Activated CD4-positive, CD25-positive, alpha-beta regulatory T cell treated with anti-CD3 and anti-CD28 coated beads, Interleukin-2, amount 50 U/mL, for 16 hours (primary cell): ENCODE measurements around the gene SDHC.
"Not testable (repeated sequence)": the region's sequence is repeated elsewhere in the genome, so short reads cannot be mapped to it uniquely, and the experiment has no call there.

Source experiments
- DNase-seq: peaks from one replicate; pipeline ENCODE4 v3.0.0-alpha.2; 2020; ENCODE audit warnings: low read depth, low spot score

SDHC gene

DNA sequence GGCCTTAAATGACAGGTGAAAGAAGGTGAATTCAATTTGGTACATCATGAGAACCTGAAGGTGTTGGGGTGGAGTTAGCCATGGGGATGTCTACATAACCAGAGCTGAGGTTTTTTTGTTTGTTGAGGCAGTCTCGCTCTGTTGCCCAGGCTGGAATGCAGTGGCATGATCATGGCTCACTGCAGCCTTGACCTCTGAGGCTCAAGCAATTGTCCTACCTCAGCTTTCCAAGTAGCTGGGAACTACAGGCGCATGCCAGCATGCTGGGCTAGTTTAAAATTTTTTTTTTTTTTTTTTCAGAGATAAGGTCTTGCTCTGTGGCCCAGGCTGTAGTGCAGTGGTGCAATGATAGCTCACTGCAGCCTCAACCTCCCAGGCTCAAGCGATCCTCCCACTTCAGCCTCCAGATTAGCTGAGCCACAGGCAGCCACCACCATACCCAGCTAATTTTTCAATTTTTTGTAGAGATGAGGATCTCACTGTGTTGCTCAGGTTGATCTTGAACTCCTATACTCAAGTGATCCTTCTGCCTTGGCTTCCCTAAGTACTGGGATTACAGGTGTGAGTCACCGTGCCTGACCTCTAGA is 2.5 kb upstream of the SDHC start:
- no peak for DNase-seq

DNA sequence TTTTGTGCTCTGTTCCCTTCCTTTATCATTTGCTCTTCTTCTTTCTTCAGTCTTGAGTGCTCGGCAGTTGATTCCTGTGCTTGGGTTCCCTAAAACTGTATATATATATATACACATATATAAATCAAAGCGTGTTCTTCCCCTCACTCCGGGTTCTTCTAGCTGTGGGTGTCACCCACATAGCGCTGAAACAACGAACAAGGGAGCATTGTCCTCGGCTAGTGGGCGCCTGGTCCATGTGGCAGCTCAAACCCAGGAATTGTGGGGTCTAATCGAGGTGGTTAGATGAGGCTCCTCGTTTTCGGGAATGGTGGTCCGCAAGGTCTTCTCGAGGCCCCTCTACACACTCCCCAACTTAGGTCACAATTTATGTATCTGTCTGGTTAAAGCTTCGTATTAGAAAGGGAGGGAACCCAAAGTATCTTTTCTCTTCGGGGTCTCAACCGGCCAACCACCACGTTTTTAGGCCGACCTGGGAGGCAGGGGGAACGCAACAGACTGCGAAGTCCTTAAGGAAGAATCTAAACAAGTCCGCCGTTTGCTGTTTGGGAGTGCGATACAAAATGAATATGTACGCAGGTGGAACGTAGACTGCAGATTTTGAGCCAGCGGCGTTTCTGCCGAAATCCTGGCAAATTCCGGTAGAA is 504 bp upstream of the SDHC start:
- DNase-seq, result no peak

DNA sequence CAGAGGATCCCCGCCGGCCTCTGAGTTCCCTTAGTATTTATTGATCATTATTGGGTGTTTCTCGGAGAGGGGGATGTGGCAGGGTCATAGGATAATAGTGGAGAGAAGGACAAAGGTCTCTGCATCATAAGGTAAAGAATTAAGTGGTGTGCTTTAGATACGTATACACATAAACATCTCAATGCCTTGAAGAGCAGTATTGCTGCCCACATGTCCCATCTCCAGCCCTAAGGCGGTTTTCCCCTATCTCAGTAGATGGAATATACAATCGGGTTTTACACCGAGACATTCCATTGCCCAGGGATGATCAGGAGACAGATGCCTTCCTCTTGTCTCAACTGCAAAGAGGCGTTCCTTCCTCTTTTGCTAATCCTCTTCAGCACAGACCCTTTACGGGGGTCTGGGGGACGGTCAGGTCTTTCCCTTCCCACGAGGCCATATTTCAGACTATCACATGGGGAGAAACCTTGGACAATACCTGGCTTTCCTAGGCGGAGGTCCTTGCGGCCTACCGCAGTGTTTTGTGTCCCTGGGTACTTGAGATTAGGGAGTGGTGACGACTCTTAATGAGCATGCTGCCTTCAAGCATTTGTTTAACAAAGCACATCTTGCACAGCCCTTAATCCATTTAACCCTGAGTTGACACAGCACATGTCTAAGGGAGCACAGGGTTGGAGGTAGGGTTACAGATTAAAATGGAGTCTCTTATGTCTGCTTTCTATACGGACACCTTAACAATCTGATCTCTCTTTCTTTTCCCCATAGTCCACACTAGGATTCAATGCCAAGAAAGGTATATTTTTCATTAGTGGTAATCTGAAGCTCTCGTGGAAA is 1.9 kb downstream of the SDHC start:
- not testable (repeated sequence) for DNase-seq

DNA sequence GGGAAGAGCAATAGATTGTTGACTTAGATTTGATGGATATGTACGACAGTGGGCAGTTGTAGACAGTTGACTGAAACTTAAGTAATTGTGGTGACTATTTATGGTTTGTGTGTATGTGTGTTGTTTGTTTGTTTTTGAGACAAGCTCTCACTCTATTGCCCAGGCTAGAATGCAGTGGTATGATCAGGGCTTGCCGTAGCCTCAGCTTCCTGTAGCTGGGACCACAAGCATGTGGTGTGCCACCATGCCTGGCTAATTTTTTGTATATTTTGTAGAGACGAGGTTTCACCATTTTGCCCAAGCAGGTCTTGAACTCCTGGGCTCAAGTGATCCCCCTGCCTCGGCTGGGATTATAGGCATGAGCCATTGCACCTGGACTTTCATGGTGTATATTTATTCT is 9.8 kb downstream of the SDHC start:
- DNase-seq, result no peak

DNA sequence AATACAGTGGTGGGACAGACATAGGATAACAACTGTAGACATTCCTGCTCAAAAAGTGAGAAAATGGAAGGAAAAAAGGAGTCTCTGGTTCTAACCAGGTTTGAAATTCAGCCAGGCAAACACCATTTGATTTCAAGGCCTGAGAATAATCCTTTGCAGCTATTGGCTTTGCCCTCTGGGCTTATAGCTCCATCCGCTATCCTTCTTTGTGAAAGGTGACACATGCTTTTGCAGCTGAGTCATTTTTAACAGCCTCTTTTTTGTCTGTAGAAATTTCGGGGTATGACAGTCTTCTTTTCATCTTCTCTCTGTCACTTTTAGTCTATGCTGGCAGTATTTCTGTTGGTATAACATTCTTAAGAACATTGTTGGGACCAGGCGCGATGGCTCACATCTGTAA is 16.2 kb downstream of the SDHC start:
- no peak for DNase-seq

DNA sequence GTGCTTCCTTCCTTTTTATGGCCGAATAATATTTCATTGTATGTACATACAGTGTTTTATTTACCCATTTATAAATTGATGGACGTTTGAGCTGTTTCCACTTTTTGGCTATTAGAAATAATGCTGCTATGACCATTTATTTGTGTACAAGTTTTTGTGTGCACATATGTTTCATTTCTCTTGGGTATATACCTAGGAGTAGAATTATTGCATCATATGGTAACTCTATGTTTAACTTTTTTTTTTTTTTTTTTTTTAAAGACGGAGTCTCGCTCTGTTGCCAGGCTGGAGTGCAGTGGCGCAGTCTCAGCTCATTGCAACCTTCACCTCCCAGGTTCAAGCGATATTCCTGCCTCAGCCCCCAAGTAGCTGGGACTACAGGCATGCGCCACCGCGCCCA is 19.0 kb downstream of the SDHC start:
- no peak for DNase-seq

DNA sequence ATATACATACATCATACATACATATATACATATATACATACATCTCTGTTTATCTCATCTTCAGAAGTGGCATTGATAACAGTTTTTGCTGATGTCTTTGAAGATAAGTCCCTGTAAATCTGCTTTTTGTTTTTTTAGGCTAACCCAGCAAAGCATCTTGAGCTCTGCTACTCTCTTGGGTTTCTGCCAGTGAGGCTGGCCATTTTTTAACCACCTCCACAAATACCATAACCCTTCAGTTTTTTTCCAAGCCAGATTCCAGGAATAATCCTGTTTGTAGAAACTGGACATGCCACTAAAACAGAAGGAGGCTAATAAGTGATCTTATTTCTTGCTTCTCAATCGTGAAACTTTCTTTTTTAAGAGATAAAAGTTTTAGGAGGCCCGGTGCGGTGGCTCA is 21.6 kb downstream of the SDHC start:
- DNase-seq, result no peak

DNA sequence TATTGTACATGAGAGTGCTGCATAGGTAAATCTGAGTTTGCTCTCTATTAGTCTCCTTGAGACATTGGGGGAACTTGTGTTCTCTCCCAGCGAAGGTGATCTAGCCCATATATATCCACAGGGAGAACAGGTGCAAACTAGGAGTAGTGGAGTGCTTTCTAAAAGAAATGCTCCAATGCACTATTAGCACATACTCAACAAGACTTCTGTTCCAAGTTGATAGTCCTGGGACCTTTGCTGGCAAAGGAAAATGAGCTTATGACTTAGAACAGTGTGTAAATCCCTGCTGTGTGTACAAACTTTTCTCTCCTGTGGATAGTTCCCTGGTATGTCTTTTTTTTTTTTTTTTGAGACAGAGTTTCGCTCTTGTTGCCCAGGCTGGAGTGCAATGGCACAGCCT is 28.0 kb downstream of the SDHC start:
- DNase-seq, result no peak

DNA sequence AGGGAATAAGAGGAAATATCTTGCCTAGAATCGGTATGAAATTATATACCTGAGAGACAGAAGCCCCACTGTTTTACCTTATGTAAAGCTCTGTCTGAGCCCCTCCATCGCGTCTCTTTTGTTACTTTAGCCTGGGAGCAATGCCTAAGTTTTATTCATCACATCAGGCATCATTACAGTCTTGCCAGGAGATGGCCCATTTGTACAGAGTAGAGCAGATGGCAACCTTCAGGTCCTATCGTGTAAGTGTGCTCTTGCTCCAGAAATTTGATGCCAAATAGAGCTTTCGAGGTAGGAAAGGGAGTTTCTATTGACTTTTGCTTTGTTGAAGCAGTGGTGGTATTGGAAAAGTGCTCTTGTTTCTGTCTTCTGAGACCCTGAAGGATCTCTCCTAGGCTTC is 28.6 kb downstream of the SDHC start:
- no peak for DNase-seq

DNA sequence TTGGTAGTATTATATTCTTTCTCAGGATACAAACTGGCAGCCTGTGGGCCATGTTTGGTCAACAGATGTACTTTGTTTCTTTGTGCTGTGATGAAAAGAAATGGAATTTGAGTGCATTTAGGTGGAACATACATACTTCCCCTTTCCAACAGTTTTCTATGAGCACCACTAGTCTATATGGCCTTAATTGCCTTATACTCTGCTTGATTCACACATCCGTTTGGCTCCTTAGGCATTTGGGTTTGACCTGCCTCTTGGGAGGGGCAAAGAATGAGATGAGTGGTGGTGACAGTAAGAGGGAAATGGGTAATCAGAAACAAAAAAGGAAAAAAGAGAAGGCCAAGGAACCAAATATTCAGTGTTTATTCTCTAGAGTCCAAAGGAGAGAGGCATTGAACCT is 36.5 kb downstream of the SDHC start:
- DNase-seq, result no peak

DNA sequence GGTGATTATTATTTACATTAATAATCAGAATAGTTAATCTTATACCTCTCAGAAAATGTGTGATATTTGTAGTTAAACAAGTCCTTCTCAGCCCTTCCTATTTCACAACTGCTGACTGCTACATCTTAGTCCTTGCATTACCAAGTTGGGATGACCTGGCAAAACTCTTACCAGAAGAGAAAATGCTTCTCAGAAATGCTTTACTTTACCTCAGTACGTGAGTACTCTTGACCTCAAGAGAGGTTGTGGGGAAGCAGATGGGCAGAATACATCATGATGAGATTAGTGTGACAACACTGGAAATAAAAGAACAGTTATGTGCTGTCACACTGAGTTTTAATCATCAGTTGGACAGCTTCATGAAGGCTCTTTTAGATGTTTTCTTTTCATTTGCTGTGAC is 37.3 kb downstream of the SDHC start:
- DNase-seq, result no peak

DNA sequence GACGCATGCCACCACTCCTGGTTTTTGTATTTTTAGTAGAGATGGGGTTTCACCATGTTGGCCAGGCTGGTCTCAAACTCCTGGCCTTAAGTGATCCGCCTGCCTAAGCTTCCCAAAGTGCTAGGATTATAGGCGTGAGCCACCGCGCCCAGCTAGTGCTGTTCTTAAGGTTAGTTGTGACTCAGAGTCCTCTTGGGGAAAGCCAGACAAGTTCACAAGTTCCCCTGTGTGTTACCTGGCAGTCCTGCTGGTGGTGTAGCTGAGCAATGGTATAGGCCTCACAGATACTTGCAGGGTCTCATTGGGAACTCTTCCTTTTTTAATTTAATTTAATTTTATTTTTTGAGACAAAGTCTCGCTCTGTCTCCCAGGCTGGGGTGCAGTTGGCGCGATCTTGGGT is 42.9 kb downstream of the SDHC start:
- DNase-seq, result no peak

DNA sequence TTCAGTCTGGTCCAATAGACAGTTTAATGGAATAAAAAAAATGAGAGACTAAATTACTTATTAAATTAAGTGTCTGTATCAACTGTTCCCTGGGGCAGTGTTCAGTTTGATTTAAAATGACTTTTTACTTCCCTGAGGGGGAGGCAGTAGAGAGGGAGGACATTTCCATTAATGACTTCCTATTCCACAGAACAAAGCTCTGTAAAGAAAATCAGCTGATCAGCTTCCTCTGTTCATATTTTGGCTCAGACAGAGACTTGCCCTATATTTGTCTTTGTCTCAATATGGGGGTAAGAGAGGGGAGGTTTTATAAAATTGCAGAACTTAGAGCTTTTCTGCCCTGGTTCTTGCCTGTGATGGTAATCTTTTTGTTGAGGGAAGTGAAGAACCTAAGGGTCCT is 45.1 kb downstream of the SDHC start:
- DNase-seq, result no peak

DNA sequence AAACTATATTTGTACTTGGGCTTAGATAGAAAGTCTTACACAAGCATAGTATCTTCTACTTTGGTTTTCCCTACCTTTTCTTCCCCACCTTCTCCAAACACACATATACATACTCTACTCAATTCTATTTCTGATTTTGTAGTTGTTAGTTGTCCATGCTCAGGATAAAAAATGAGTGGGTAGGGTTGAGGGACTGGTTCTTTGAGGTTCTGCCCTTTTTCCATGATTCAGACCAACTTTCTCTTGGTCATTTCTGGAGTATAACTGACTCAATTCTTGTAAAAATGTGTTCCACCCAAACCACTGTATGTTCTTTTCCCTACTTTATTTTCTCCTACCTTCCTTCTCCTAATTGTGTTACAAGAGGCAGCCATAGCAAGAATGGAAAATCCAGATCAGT is 50.2 kb downstream of the SDHC start:
- DNase-seq, result no peak

DNA sequence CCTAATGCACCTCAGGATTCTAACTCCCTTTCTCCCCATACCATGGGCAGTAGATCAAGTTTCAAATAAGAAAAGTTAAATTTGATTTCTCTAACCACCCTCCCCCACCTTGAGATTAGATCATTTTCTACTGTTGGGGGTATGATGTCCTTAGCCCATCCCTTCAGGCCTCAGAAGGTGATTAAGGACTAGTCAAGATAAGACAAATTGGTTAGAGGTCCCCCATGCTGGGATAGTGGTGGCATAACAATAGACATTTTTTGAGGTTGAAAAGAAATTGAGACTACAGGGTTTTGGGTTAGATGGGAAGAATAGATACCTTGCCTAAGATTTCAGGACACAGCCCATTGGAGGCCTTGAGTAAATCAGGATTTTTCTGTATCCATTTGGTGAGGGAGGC is 51.0 kb downstream of the SDHC start:
- DNase-seq, result no peak

DNA sequence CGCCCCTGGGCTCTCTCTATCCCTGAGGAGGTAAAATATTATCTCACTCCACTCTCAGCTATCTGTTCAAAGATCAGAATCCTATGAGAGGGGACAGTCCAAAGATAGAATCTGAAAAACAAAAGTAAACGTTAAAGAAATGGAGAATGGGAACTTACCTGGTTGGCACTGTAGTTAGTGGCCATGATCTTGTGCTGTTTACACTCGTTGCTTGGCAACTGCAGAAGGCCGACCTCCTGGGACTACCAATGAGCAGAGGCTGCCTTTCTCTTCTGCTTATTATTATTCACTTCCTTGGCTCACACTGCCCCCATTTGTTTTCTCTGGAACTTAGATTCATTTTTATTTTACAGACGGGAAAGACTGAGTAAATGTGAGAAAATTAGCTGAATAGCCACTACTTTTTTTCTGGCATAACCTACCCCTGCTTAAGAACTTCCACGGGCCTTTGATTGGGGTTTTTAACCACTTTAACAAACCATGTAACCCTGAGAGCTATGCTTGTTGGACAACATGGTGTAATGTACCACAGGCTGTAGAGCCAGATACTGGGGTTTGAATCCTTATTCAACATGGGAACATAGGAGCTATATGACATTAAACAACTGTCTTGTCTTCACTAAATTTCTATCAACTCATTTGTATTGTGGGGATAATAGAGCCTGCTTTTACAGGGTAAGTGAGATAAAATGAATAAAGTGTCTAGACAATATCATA is 53.7 kb downstream of the SDHC start, which contains the start of gene CFAP126:
CFAP126 (minus strand) TSS at position 193 of the 717 bp plus-strand sequence; CDS start at position 185, 8 bp downstream.
- DNase-seq, result no peak

DNA sequence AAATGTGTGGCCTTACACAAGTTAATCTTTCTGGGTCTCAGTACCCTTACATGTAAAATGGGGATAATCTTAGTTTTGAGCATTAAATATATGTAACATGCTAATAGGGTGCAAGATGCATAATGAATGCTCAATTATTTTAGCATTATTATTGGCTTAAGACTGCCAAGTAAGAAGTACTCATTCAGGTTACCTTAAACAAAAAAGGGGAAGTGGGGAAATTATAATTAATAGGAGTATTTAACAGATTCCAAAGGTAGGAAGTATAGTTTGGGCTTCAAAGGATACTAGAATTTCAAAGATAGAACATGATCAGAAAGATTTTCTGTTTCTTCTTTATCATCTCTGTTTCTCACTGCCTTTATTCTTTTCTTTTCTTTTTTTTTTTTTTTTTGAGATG is 59.3 kb downstream of the SDHC start:
- DNase-seq, result no peak

DNA sequence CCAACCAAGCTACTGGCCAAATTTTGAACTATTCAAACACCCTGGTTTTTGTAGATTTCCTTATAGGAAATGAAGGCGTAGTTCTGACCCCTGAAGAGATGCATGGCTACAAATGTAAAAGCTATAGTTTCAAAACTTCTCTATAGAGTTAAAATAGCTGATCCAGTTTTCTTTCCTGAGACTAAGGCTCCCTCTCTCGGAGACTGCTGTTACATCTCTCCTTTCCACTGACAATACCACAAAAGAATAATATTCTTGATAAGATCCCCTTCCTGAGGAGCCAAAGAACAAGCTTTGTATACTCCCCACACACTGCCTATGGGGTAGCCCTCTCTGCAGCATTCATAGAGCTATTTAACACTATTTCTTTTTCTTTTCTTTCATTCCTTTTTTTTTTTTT is 60.2 kb downstream of the SDHC start:
- DNase-seq, result no peak

DNA sequence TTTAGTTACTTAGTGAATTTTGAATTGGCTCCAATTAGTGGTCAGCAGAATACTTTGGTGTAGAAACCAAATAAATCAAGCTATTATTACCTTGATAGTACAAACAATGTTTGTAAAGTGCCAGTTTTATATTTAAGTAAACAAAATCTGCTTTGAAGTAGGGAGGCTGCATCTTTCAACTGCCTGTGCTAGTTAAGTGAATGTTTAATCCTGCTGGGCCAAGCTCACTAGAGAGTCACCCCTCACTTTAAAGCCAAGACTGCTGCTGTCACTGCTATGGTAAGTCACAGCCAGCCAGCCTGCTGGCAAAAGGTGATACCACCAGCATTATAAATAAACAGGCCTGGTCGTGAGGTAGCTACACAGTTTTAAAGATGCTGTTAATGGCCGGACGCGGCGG is 63.8 kb downstream of the SDHC start:
- DNase-seq, result no peak

DNA sequence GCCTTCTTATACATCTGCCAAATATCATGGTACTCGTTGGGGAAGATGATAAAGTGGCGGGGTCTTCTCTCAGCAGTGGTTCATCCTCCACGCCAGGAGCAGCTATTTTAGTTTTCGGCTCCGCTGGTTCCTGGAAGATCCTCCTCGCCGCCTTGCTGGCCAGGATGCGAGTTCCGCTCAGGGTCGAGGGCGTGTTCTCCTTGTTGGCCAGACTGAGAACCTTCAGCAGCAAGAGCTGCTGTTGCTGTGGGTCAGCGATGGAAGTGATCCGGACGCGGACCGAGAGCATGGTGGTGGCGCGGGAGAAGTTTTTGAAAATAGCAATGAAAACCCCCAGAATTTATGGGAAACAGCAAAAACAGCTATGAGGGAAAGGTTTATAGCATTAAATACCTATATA is 64.9 kb downstream of the SDHC start:
- no peak for DNase-seq

DNA sequence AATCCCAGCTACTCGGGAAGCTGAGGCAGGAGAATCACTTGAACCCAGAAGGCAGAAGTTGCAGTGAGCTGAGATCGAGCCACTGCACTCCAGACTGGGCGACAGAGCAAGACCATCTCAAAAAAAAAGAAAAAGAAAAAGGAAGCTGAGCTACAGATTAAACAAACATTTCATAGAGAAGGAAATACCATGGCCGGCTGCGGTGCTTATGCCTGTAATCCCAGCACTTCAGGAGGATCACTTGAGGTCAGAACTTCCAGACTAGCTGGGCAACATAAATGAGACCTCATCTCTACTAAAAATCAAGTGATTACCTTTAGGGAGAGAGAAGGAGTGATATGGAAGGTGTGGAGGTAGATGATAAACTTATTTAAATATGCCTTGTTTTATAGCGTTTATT is 67.5 kb downstream of the SDHC start:
- no peak for DNase-seq
